ENCODE measurements around the gene NPTXR. TPM values are rescaled to one million over a fixed set of nuclear protein-coding genes. Genes with fewer than 3 reads are reported as not detected.
A peak's percentile ranks its signal among the peaks of the same experiment; 100 is the strongest.

Gene NPTXR
- total RNA-seq, 1 experiment from 2014 or later, result 10.4 TPM

GRCh38 chr22:38864361-38865191 is 20.7 kb upstream of the NPTXR start:
- no peak for ATAC-seq
- H3K36me3 Mint-ChIP-seq, result peaks cover 7% of the 10 kb centered on the region; the same call in 1 of the 2 replicates
- peaks cover 37% of the 10 kb centered on the region for H3K4me1 Mint-ChIP-seq
- POLR2A ChIA-PET, result interaction anchor here (1.1 kb wide), 1 partner anchor 9 kb away, joined by 3 read pairs; no protein-coding TSS in a partner anchor
- CTCF ChIA-PET, result interaction anchor here (1.1 to 1.4 kb wide), 2 partner anchors 63 to 96 kb away, joined by 3 to 14 read pairs; no protein-coding TSS in a partner anchor
- peak overlapping the region; percentile 31; the same call in 1 of the 2 replicates for H3K27ac Mint-ChIP-seq
- H3K4me3 Mint-ChIP-seq, result no peak overlapping the region
- TF ChIP-seq ATF1 (CRISPR knock-in tag; IDR thresholded peaks at IDR 0.05) (no peak), PRRX2 (CRISPR knock-in tag; IDR thresholded peaks at IDR 0.05) (no peak), MLX (CRISPR knock-in tag; IDR thresholded peaks at IDR 0.05) (no peak), ATF2 (CRISPR knock-in tag; IDR thresholded peaks at IDR 0.05; ENCODE audit: borderline replicate concordance, low read depth) (no peak), ESRRA (CRISPR knock-in tag; IDR thresholded peaks at IDR 0.05; ENCODE audit: borderline replicate concordance) (peak; percentile 30; the same call in 1 of the 2 replicates), PRDM15 (CRISPR knock-in tag; IDR thresholded peaks at IDR 0.05) (peak; percentile 94), ZNF512 (CRISPR knock-in tag; IDR thresholded peaks at IDR 0.05; ENCODE audit: borderline replicate concordance) (no peak), SMAD4 (CRISPR knock-in tag; IDR thresholded peaks at IDR 0.05) (no peak), CREM (CRISPR knock-in tag; IDR thresholded peaks at IDR 0.05) (no peak), SP1 (CRISPR knock-in tag; conservative IDR thresholded peaks at IDR 0.05) (no peak), GTF2I (CRISPR knock-in tag; conservative IDR thresholded peaks at IDR 0.05) (no peak), NFE2L1 (CRISPR knock-in tag; IDR thresholded peaks at IDR 0.05) (no peak), ZNF425 (CRISPR knock-in tag; conservative IDR thresholded peaks at IDR 0.05) (no peak), TEAD1 (CRISPR knock-in tag; IDR thresholded peaks at IDR 0.05) (no peak), USF1 (CRISPR knock-in tag; IDR thresholded peaks at IDR 0.05) (no peak), SMAD3 (CRISPR knock-in tag; IDR thresholded peaks at IDR 0.05; ENCODE audit: borderline replicate concordance) (no peak), CREB1 (CRISPR knock-in tag; IDR thresholded peaks at IDR 0.05) (no peak)
- H3K9me3 Mint-ChIP-seq, result no peaks in the 10 kb centered on the region
- DNase-seq (ENCODE audit: low spot score), result no peak
- H3K27me3 Mint-ChIP-seq (ENCODE audit: low read depth), result no peaks in the 10 kb centered on the region

All from WTC11 (cell line).